Pulmonary artery endothelial cell (primary cell): ENCODE measurements around the gene DEFB123. TPM values are rescaled to one million over a fixed set of nuclear protein-coding genes. Genes with fewer than 3 reads are reported as not detected.

ENCODE experiments used
- DNase-seq: peaks from one replicate; pipeline ENCODE4 v3.0.0-alpha.2; 2011; ENCODE audit warnings: low read depth, low spot score
- total RNA-seq: library from RNA; depleted of rRNA; stranded (reverse); fragments of >200 nt; gene quantifications from 2 replicates; pipeline ENCODE4 v1.2.3, GENCODE V29; 2014

DEFB123 gene
- total RNA-seq, 1 donor from 2014 or later: not detected

- DNase-seq: no peak
Measured at GRCh38 chr20:31473331-31474096, 33.1 kb downstream of the DEFB123 start.

DNA sequence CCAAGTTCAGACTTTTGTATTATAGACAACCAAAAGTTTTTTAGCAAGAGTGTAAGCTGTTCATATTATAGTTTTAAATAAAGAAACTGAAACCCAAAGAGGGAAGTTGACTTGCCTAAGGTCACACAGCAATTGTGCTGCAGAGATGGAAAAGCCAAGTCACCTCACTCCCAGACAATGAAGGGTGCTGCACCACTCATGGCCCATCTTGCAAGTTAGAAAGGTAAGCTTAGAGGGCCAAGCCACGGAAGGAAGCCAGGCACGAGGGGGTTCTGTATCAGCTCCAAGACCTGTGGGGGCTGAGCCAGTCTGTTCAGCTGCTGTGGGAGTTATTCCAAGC is 33.6 kb downstream of the DEFB123 start:
- no peak for DNase-seq

- DNase-seq: no peak
Measured at GRCh38 chr20:31474758-31475427, 34.5 kb downstream of the DEFB123 start, which contains the start of the genes DEFB124 and REM1. Gene DEFB124 (minus strand): TSS chr20:31475127. CDS start chr20:31473013, 2,114 bp downstream. Gene REM1 (plus strand): TSS chr20:31475288. CDS start chr20:31476446, 1,158 bp downstream.

DNA sequence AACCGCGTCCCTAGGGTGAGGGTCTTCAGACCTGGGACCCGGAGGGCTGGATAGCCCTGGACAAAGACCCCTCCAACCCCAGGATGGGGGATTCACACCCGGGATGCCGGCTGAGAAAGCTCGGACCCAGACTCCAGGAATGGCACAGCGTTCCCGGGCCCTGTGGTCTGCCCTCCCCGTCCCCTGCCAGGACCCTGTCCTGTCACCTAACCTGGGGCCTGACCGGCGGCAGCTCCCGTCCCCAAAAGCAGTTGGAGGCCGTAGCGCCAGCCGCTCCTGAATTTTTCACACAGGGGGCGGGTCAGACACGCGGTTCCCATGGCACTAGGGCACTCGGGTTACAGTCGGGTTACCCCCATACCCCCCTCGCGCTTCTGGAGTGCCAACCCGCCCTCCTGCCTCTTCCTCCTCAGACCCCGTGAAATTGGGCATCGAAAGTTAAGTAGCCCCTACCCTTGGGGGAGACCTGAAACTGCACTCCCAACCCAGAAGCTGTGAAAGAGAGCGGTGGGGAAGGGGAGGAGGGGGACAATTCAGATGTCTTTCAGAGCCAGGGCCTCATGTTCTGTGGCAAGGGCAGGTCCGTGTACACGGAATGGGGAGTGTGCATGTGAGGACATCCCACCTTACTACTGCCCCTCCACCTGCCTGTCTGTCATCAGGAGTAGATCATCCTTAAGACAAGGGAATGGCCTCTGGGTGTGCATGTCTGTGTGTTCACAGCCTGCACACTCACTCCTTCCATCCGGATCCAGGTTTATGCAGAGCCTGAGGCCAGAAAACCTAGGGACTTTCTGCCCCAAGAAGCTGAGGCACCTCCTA is 35.3 kb downstream of the DEFB123 start:
- DNase-seq: no peak

- DNase-seq: no peak
Measured at GRCh38 chr20:31476294-31476585, 35.8 kb downstream of the DEFB123 start.

- peak; percentile 17 for DNase-seq
Measured at GRCh38 chr20:31476643-31477215, 36.3 kb downstream of the DEFB123 start.

DNA sequence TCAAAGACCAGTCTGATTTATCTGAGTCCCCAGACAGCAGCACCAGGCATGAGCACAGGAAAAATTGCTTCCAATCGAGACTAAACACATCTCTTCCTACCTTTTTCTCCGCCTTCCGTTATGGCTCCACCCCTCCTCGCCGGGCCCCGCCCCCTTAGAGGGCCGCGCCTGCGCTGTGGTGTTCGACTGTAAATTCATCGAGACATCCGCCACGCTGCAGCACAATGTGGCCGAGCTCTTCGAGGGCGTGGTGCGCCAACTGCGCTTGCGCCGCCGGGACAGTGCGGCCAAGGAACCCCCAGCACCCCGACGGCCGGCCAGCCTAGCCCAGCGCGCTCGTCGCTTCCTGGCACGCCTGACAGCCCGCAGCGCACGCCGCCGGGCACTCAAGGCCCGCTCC is 43.6 kb downstream of the DEFB123 start:
- DNase-seq: no peak

- DNase-seq: peak; percentile 13
Measured at GRCh38 chr20:31485450-31486339, 45.3 kb downstream of the DEFB123 start.

DNA sequence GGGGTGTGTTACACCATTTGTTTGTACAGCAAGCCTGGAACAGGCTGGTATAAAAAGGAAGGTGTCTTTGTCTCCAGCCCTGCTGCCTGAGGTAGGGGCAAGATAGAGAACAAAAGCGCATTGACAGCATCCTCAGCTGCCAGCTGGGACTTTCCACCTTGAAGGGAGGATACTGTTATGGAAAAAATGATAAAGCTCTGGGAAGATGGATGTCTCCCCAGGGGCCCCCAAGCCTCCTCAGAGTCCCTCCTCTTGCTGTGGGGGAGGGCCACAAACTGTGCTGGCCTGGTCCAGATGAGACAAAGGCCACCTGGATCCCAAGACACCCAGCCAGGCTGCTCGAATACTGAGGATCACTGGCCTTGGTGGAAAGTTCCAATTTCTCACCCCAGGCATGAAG is 47.7 kb downstream of the DEFB123 start:
- no peak for DNase-seq

DNA sequence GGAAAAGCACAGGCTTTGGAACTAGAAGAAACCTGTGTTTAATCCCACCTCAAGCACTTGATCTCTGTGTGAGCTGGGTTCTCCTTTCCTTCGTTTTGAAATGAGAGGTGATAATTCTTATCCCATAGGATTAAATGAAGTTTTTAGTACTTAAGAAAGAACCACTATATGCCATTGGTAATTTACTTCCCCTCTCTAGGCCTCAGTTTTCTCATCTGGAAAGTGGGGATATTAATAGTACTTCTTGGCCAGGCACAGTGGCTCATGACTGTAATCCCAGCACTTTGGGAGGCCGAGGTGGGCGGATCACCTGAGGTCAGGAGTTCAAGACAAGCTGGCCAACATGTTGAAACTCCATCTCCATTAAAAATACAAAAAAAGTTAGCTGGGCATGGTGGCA is 48.7 kb downstream of the DEFB123 start:
- no peak for DNase-seq

- no peak for DNase-seq
Measured at GRCh38 chr20:31490752-31491151, 50.3 kb downstream of the DEFB123 start.

GRCh38 chr20:31494131-31494530 is 53.7 kb downstream of the DEFB123 start:
- no peak for DNase-seq

DNA sequence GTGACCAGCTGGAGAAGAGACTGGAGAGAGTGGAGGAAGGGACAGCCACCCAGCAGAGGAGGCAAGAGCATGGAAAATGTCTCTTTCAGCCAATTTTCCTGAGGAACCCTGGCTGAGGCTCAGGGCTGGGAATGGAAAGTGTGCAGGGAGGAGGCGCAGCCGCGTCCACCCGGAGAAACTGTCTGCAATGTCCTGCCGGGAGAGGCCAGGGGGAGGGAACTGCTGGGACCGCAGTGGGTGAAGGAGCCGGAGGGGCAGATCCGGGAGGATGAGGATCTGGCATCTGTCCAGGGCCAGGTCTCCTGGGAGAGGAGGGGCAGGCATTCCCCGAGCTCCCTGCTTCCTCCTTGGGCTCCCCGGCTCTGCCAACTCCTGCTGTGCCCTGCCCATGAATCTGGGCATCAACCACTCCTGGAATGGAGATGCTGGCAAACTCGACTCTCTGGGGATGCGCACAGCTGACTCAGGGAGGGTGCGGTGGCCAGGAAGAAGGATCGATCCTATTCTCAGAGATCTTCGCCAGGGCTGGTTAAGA is 56.4 kb downstream of the DEFB123 start:
- DNase-seq: no peak

DNA sequence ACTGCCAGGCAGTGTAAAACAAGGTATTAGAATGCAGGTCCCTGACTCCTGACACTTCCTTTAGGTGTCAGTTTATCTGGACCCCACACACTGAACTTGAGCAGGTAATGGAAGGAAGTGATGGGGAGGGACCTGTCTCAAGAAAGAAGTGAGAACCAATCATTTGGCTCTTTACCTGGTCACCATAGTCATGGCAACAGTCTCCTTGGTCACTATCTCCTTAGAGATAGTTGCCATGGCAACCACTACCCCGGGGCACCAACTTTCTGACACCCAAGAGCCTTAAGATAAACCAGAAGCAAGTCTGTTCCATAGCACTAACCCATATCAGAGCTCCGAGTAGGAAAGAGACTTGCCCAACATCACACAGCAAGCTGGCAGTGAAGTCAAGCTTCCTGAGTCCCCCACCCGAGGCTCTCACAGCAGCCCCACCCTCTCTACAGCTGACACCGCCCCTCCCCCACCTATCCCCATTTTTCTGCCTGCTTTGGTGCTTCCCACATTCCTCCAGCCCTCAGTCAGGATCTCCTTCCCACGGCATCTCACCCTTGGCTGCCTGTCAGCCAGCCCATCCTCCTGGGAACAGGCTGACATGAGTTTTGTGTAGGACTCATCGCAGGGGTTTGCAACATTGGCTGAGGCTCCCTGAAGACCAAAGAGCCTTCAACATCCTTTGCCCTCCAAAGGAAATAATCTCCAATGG is 57.6 kb downstream of the DEFB123 start:
- DNase-seq: no peak

Other genes with a start within 250 kb of the DEFB123 start
- not detected in 2 replicates for gene DEFB115, start 183.0 kb upstream of the DEFB123 start, total RNA-seq
- not detected in 2 replicates for gene DEFB116, start 132.0 kb upstream of the DEFB123 start, total RNA-seq
- not detected in 2 replicates for gene DEFB118, start 72.0 kb upstream of the DEFB123 start, total RNA-seq
- gene DEFB119, start 50.0 kb upstream of the DEFB123 start, total RNA-seq: not detected in 2 replicates
- gene DEFB121, start 34.4 kb upstream of the DEFB123 start, total RNA-seq: not detected in 2 replicates
- gene DEFB124, start 34.5 kb downstream of the DEFB123 start, total RNA-seq: not detected in 2 replicates
- gene REM1, start 34.7 kb downstream of the DEFB123 start, total RNA-seq: 0.32 TPM in 1 of 2 replicates, not detected in the other
- 53.3 and 69.3 TPM in 2 replicates for gene HM13, start 73.8 kb downstream of the DEFB123 start, total RNA-seq
- gene ID1, start 164.7 kb downstream of the DEFB123 start, total RNA-seq: 180 and 213 TPM in 2 replicates
- gene COX4I2, start 197.3 kb downstream of the DEFB123 start, total RNA-seq: not detected in 2 replicates